WTC11 (cell line): ENCODE results near the gene GABRA4.

ENCODE experiments used
- CREM ChIP-seq: sonication (generic); formaldehyde crosslinking; IDR thresholded peaks from 2 replicates; pipeline ENCODE4 v1.8.1; 2022; ENCODE audit warnings: mild to moderate bottlenecking, missing genetic modification reagents, moderate library complexity
- ELF4 ChIP-seq: sonication (generic); formaldehyde crosslinking; IDR thresholded peaks from 2 replicates; pipeline ENCODE4 v1.8.1; 2022; ENCODE audit warnings: low read depth, mild to moderate bottlenecking, moderate library complexity, missing genetic modification reagents
- ESRRA ChIP-seq: sonication (generic); formaldehyde crosslinking; IDR thresholded peaks from 2 replicates; pipeline ENCODE4 v1.8.1; 2022; ENCODE audit warnings: mild to moderate bottlenecking, missing genetic modification reagents, borderline replicate concordance
- GABPB1 ChIP-seq: sonication (generic); formaldehyde crosslinking; IDR thresholded peaks from 2 replicates; pipeline ENCODE4 v1.8.1; 2023; ENCODE audit warnings: mild to moderate bottlenecking, missing genetic modification reagents
- JAZF1 ChIP-seq: fragments of 250-450 bp; sonication (Bioruptor Pico); IDR thresholded peaks from 2 replicates; pipeline ENCODE4 v1.9.0; 2021; ENCODE audit warnings: moderate library complexity, mild to moderate bottlenecking, inconsistent platforms
- TCF7 ChIP-seq: sonication (generic); formaldehyde crosslinking; IDR thresholded peaks from 2 replicates; pipeline ENCODE4 v1.8.0; 2022; ENCODE audit warnings: mild to moderate bottlenecking, low read depth, missing genetic modification reagents, moderate library complexity
- ZNF416 ChIP-seq: fragments of 250-450 bp; sonication (Bioruptor Pico); IDR thresholded peaks from 2 replicates; pipeline ENCODE4 v1.9.0; 2021; ENCODE audit warnings: mild to moderate bottlenecking, inconsistent platforms
- TF ChIP-seq, protein P1 (sequence below): fragments of 200-600 bp; IDR thresholded peaks from 2 replicates; pipeline ENCODE4 v1.8.0; 2022; ENCODE audit warnings: antibody characterized with exemption
- TF ChIP-seq, protein P2 (sequence below): sonication (generic); formaldehyde crosslinking; IDR thresholded peaks from 2 replicates; pipeline ENCODE4 v1.8.1; 2022; ENCODE audit warnings: low read depth, missing genetic modification reagents, borderline replicate concordance
- TF ChIP-seq, protein P3 (sequence below): sonication (generic); formaldehyde crosslinking; IDR thresholded peaks from 2 replicates; pipeline ENCODE4 v1.8.1; 2023; ENCODE audit warnings: mild to moderate bottlenecking, moderate library complexity, missing genetic modification reagents
- TF ChIP-seq, protein P4 (sequence below): fragments of 250-450 bp; sonication (Bioruptor Pico); IDR thresholded peaks from 2 replicates; pipeline ENCODE4 v1.9.0; 2021; ENCODE audit warnings: moderate library complexity, mild to moderate bottlenecking, inconsistent platforms, borderline replicate concordance
- TF ChIP-seq, protein P5 (sequence below): sonication (generic); formaldehyde crosslinking; IDR thresholded peaks from 2 replicates; pipeline ENCODE4 v1.8.0; 2022; ENCODE audit warnings: mild to moderate bottlenecking, missing genetic modification reagents

DNA sequence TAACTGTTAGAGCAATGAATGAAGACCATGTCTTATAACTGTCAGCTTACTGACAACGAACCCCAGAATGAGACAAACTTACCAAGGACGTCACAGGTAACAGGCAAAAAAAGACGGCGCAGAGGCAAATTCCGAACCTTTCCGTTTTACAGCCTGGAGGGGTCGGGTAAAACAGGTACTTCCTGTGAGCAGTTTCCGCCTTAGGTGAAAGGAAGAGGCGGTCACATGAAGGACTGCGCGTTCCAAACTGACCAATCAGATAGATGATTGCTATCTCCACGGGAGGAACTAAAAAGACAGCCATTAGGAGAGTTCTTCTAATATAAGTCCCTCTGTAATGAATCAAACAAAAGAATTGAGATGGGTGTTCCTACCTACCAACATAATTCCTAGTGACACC, 84.3 kb downstream of the GABRA4 start, which contains the start of gene COX7B2:
- TF ChIP-seq, protein P1, sequence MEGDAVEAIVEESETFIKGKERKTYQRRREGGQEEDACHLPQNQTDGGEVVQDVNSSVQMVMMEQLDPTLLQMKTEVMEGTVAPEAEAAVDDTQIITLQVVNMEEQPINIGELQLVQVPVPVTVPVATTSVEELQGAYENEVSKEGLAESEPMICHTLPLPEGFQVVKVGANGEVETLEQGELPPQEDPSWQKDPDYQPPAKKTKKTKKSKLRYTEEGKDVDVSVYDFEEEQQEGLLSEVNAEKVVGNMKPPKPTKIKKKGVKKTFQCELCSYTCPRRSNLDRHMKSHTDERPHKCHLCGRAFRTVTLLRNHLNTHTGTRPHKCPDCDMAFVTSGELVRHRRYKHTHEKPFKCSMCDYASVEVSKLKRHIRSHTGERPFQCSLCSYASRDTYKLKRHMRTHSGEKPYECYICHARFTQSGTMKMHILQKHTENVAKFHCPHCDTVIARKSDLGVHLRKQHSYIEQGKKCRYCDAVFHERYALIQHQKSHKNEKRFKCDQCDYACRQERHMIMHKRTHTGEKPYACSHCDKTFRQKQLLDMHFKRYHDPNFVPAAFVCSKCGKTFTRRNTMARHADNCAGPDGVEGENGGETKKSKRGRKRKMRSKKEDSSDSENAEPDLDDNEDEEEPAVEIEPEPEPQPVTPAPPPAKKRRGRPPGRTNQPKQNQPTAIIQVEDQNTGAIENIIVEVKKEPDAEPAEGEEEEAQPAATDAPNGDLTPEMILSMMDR = no peak
- TF ChIP-seq, protein P2, sequence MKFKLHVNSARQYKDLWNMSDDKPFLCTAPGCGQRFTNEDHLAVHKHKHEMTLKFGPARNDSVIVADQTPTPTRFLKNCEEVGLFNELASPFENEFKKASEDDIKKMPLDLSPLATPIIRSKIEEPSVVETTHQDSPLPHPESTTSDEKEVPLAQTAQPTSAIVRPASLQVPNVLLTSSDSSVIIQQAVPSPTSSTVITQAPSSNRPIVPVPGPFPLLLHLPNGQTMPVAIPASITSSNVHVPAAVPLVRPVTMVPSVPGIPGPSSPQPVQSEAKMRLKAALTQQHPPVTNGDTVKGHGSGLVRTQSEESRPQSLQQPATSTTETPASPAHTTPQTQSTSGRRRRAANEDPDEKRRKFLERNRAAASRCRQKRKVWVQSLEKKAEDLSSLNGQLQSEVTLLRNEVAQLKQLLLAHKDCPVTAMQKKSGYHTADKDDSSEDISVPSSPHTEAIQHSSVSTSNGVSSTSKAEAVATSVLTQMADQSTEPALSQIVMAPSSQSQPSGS (CRISPR knock-in tag) = no peak
- TF ChIP-seq TCF7 (CRISPR knock-in tag) = no peak
- TF ChIP-seq, protein P3, sequence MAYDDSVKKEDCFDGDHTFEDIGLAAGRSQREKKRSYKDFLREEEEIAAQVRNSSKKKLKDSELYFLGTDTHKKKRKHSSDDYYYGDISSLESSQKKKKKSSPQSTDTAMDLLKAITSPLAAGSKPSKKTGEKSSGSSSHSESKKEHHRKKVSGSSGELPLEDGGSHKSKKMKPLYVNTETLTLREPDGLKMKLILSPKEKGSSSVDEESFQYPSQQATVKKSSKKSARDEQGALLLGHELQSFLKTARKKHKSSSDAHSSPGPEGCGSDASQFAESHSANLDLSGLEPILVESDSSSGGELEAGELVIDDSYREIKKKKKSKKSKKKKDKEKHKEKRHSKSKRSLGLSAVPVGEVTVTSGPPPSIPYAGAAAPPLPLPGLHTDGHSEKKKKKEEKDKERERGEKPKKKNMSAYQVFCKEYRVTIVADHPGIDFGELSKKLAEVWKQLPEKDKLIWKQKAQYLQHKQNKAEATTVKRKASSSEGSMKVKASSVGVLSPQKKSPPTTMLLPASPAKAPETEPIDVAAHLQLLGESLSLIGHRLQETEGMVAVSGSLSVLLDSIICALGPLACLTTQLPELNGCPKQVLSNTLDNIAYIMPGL (CRISPR knock-in tag) = no peak
- TF ChIP-seq, protein P4, sequence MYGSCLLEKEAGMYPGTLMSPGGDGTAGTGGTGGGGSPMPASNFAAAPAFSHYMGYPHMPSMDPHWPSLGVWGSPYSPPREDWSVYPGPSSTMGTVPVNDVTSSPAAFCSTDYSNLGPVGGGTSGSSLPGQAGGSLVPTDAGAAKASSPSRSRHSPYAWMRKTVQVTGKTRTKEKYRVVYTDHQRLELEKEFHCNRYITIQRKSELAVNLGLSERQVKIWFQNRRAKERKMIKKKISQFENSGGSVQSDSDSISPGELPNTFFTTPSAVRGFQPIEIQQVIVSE (CRISPR knock-in tag) = no peak
- TF ChIP-seq ZNF416 (CRISPR knock-in tag) = no peak
- no peak for TF ChIP-seq ELF4
- TF ChIP-seq ESRRA (CRISPR knock-in tag) = no peak
- TF ChIP-seq, protein P5, sequence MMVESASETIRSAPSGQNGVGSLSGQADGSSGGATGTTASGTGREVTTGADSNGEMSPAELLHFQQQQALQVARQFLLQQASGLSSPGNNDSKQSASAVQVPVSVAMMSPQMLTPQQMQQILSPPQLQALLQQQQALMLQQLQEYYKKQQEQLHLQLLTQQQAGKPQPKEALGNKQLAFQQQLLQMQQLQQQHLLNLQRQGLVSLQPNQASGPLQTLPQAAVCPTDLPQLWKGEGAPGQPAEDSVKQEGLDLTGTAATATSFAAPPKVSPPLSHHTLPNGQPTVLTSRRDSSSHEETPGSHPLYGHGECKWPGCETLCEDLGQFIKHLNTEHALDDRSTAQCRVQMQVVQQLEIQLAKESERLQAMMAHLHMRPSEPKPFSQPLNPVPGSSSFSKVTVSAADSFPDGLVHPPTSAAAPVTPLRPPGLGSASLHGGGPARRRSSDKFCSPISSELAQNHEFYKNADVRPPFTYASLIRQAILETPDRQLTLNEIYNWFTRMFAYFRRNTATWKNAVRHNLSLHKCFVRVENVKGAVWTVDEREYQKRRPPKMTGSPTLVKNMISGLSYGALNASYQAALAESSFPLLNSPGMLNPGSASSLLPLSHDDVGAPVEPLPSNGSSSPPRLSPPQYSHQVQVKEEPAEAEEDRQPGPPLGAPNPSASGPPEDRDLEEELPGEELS (CRISPR knock-in tag) = no peak
- TF ChIP-seq GABPB1 = no peak
- TF ChIP-seq JAZF1 (CRISPR knock-in tag) = no peak
- TF ChIP-seq CREM (CRISPR knock-in tag) = no peak
